ENCODE data around the gene TTC5. TPM values are rescaled to one million over a fixed set of nuclear protein-coding genes. Genes with fewer than 3 reads are reported as not detected.

Gene TTC5
- total RNA-seq, 1 experiment from 2014 or later = 15.9 TPM

DNA sequence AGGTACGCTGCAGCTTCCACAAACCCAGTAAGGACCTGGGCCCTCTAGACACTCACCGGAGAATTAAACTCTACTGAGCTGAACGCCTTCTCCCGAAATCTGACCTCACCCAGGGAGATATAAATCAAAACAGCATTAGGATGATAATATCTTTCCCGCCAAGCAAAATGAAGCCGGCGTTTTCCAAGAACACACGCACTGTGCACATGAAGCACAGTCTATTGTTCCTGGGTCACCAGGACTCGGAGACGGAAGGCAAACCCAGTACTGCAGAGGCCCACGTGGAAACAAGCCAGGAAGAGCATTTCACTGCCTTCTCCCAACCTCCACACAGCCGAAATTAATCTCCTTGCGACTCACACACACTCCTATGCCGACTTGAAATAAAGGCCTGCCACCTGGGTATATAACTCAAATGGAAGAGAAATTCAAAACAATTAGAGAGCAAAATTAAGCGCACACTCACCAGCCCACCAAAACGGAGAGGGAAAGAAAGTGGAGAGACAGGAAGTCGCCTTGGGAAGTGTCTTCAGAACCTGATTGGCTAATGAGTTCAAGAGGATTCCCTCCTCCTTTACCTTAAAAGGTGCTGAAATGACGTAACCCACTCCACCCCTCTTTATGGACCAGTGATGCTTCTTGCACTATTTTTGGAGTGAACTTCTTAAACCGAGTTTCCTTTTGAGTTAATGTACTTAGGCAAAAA is 27.2 kb upstream of the TTC5 start, which contains the start of gene CCNB1IP1:
Gene CCNB1IP1 (minus strand): TSS at position 492 of the 706 bp plus-strand sequence. CDS start 16,756 bp downstream, outside the sequence.
- CTCF ChIA-PET = interaction anchor here (1.1 to 1.3 kb wide), 3 partner anchors 9 to 10 kb away, joined by 3 to 9 read pairs (median 5); partner anchors contain the start of gene PARP2
- no peaks in the 10 kb centered on the region for H3K9me3 Mint-ChIP-seq
- peak within 1 kb of the TSS; percentile 98 for H3K27ac Mint-ChIP-seq

More for the DNA sequence above, 27.2 kb upstream of the TTC5 start, which contains the start of gene CCNB1IP1:
- Mint-ChIP-seq H3K4me1 (peaks cover 26% of the 10 kb centered on the region), H3K36me3 (peaks cover 24% of the 10 kb centered on the region), H3K4me3 (peak within 1 kb of the TSS; percentile 94), H3K27me3 (ENCODE audit: low read depth) (no peaks in the 10 kb centered on the region)
- ATAC-seq = peak; percentile 98
- TF ChIP-seq ARID4B (CRISPR knock-in tag; IDR thresholded peaks at IDR 0.05; ENCODE audit: borderline replicate concordance) (peak; percentile 61; the same call in 1 of the 2 replicates), ESRRA (CRISPR knock-in tag; IDR thresholded peaks at IDR 0.05; ENCODE audit: borderline replicate concordance) (no peak), NFATC4 (CRISPR knock-in tag; IDR thresholded peaks at IDR 0.05) (no peak), NFE2L1 (CRISPR knock-in tag; IDR thresholded peaks at IDR 0.05) (0 out of 2 replicates have a peak, but pooled peaks have one; percentile 49), NFYB (CRISPR knock-in tag; conservative IDR thresholded peaks at IDR 0.05; ENCODE audit: low read depth) (peak; percentile 56), GABPB1 (CRISPR knock-in tag; IDR thresholded peaks at IDR 0.05) (peak; percentile 62; the same call in 1 of the 2 replicates), ZNF423 (CRISPR knock-in tag; IDR thresholded peaks at IDR 0.05) (no peak), MAX (CRISPR knock-in tag; IDR thresholded peaks at IDR 0.05) (peak; percentile 69; the same call in 1 of the 2 replicates), ZNF425 (CRISPR knock-in tag; conservative IDR thresholded peaks at IDR 0.05) (no peak), ZBTB43 (CRISPR knock-in tag; IDR thresholded peaks at IDR 0.05) (peak; percentile 59; the same call in 1 of the 2 replicates)
- TF ChIP-seq, protein P1, sequence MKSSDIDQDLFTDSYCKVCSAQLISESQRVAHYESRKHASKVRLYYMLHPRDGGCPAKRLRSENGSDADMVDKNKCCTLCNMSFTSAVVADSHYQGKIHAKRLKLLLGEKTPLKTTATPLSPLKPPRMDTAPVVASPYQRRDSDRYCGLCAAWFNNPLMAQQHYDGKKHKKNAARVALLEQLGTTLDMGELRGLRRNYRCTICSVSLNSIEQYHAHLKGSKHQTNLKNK (CRISPR knock-in tag; IDR thresholded peaks at IDR 0.05) = no peak
- peak; percentile 23 for DNase-seq (ENCODE audit: low spot score)
- POLR2A ChIA-PET = interaction anchor here (0.6 to 2.8 kb wide), 4 partner anchors 10 to 281 kb away, joined by 3 to 46 read pairs (median 6); partner anchors contain the start of gene PARP2

Data from WTC11 (cell line).